Loucy (cell line): Measurements from ENCODE around the gene ALK.

ENCODE experiments used
- H2AFZ ChIP-seq: fragments of 200-600 bp; sonication (generic); 2 replicates; pipeline ENCODE4 v1.6.0; 2016; ENCODE audit warnings: antibody characterized with exemption, mild to moderate bottlenecking, low read length, moderate library complexity
- H3F3A ChIP-seq: fragments of 200-600 bp; 2 replicates; pipeline ENCODE4 v1.6.0; 2016; ENCODE audit warnings: antibody characterized with exemption, low read depth, mild to moderate bottlenecking
- H3K27me3 ChIP-seq: fragments of 200-600 bp; sonication (generic); 2 replicates; pipeline ENCODE4 v1.6.1; 2014; ENCODE audit warnings: low read length, mild to moderate bottlenecking; ENCODE audit not compliant: insufficient read depth, poor library complexity, severe bottlenecking
- H3K36me3 ChIP-seq: fragments of 200-600 bp; sonication (generic); 2 replicates; pipeline ENCODE4 v1.6.1; 2016; ENCODE audit warnings: low read length; ENCODE audit not compliant: insufficient read depth
- H3K4me1 ChIP-seq: fragments of 200-600 bp; sonication (generic); 2 replicates; pipeline ENCODE4 v1.5.1; 2014; ENCODE audit warnings: low read length, mild to moderate bottlenecking; ENCODE audit not compliant: insufficient read depth, poor library complexity, severe bottlenecking
- H3K4me2 ChIP-seq: fragments of 200-600 bp; sonication (generic); 2 replicates; pipeline ENCODE4 v1.6.0; 2014; ENCODE audit warnings: antibody characterized with exemption, low read length, low read depth, mild to moderate bottlenecking; ENCODE audit not compliant: poor library complexity, severe bottlenecking
- H3K4me3 ChIP-seq: fragments of 200-600 bp; sonication (generic); 2 replicates; pipeline ENCODE4 v1.5.1; 2014; ENCODE audit warnings: low read length, mild to moderate bottlenecking, mixed read lengths; ENCODE audit not compliant: poor library complexity, severe bottlenecking
- H3K79me2 ChIP-seq: fragments of 200-600 bp; sonication (generic); 2 replicates; pipeline ENCODE4 v1.6.1; 2014; ENCODE audit warnings: low read length; ENCODE audit not compliant: insufficient read depth
- H3K9ac ChIP-seq: fragments of 200-600 bp; sonication (generic); 2 replicates; pipeline ENCODE4 v1.6.0; 2014; ENCODE audit warnings: mild to moderate bottlenecking, low read depth, low read length, moderate library complexity; ENCODE audit not compliant: poor library complexity, severe bottlenecking
- H3K9me2 ChIP-seq: fragments of 200-600 bp; sonication (generic); replicated peaks from 2 replicates; pipeline ENCODE4 v1.6.1; 2016; ENCODE audit warnings: low read depth, low read length, mixed read lengths
- H3K9me3 ChIP-seq: fragments of 200-600 bp; sonication (generic); 2 replicates; pipeline ENCODE4 v1.6.1; 2014; ENCODE audit warnings: mild to moderate bottlenecking, antibody characterized with exemption, low read length, low read depth; ENCODE audit not compliant: insufficient read depth
- H4K20me1 ChIP-seq: fragments of 200-600 bp; sonication (generic); 2 replicates; pipeline ENCODE4 v1.6.0; 2014; ENCODE audit warnings: antibody characterized with exemption, low read length, mild to moderate bottlenecking; ENCODE audit not compliant: insufficient read depth, poor library complexity, severe bottlenecking
- CTCF ChIP-seq: fragments of 200-600 bp; sonication (generic); conservative IDR thresholded peaks from 2 replicates; pipeline ENCODE4 v1.5.1; 2014; ENCODE audit warnings: mild to moderate bottlenecking, antibody characterized with exemption, low read length
- EZH2phosphoT487 ChIP-seq: fragments of 200-600 bp; IDR thresholded peaks from 2 replicates; pipeline ENCODE4 v1.6.1; 2018; ENCODE audit warnings: antibody characterized with exemption, mild to moderate bottlenecking, moderate library complexity, borderline replicate concordance

The ALK gene

GRCh38 chr2:29372185-29372584 lies 549.2 kb downstream of the ALK start:
- Histone ChIP-seq H3K27me3 (no peaks in the 10 kb centered on the region), H3K4me3 (no peak overlapping the region), H2AFZ (no peak overlapping the region)

DNA sequence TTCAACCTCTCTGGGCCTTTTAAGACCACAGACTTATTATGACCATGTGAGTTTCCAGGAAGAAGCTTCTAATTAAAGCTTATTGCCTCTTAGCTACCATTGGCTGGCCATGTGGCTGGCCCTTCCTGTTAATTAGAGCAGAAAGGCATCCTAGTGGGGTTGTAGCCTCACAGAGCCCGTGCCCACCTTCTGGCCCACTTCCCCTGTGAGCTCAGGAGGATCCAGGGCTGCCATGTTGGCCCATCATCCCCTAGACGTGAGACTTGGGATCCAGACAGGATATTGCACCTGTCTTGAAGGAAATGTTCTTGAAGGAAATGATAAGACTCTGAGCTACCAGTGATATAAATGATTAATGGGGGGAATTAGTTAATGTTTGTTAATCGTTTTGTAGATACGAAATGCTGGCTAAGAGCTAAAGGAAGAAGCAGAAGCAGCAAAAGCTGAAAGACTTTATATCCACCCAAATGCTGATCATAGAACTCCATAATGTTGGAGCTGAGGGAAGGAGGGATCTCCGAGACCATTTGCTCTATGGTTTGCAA lies 550.7 kb downstream of the ALK start:
- Histone ChIP-seq H3K4me2 (no peak overlapping the region), H3K27me3 (no peaks in the 10 kb centered on the region), H3K36me3 (no peaks in the 10 kb centered on the region), H3F3A (no peaks in the 10 kb centered on the region), H3K4me3 (no peak overlapping the region), H3K79me2 (no peaks in the 10 kb centered on the region), H3K4me1 (no peaks in the 10 kb centered on the region), H3K9ac (no peak overlapping the region), H2AFZ (no peak overlapping the region), H3K9me3 (no peaks in the 10 kb centered on the region), H4K20me1 (no peaks in the 10 kb centered on the region), H3K9me2 (no peaks in the 10 kb centered on the region)
- no peak for TF ChIP-seq CTCF
- no peak for TF ChIP-seq EZH2phosphoT487

More at GRCh38 chr2:29372185-29372584, 549.2 kb downstream of the ALK start:
- no peaks in the 10 kb centered on the region for H3K4me1 ChIP-seq
- H3K9ac ChIP-seq: no peak overlapping the region
- H3K79me2 ChIP-seq: no peaks in the 10 kb centered on the region
- H3K9me3 ChIP-seq: no peaks in the 10 kb centered on the region
- H3K9me2 ChIP-seq: no peaks in the 10 kb centered on the region
- H3K36me3 ChIP-seq: no peaks in the 10 kb centered on the region
- H4K20me1 ChIP-seq: no peaks in the 10 kb centered on the region
- no peak for TF ChIP-seq EZH2phosphoT487
- TF ChIP-seq CTCF: no peak
- no peak overlapping the region for H3K4me2 ChIP-seq
- no peaks in the 10 kb centered on the region for H3F3A ChIP-seq

- Histone ChIP-seq H3K36me3 (no peaks in the 10 kb centered on the region), H3F3A (no peaks in the 10 kb centered on the region), H4K20me1 (no peaks in the 10 kb centered on the region), H3K4me1 (no peaks in the 10 kb centered on the region), H2AFZ (no peak overlapping the region), H3K9me2 (no peaks in the 10 kb centered on the region), H3K9me3 (no peaks in the 10 kb centered on the region), H3K9ac (no peak overlapping the region), H3K79me2 (no peaks in the 10 kb centered on the region), H3K4me2 (no peak overlapping the region), H3K4me3 (no peak overlapping the region), H3K27me3 (no peaks in the 10 kb centered on the region)
- TF ChIP-seq EZH2phosphoT487 (no peak), CTCF (no peak)
Observed at GRCh38 chr2:29370173-29370572, 551.2 kb downstream of the ALK start.
